Pancreas (tissue), 10 donors: Measurements from ENCODE around the gene FCHSD1. TPM values are rescaled to one million over a fixed set of nuclear protein-coding genes. Genes with fewer than 3 reads are reported as not detected.

Source experiments
- ATAC-seq, 4 donors: fragments of 200-7000 bp; cut with Tn5 transposase; one replicate each; pipeline versions ENCODE4 v1.8.0 to v1.9.1; 2020; ENCODE audit warnings: mild to moderate bottlenecking in 4 of 4, moderate library complexity in 4 of 4
- DNase-seq, 6 donors: peaks; one replicate each; pipeline ENCODE4 v3.0.0-alpha.2; 2020
- FAIRE-seq: peaks from 2 replicates; lab custom pipeline; 2012; peaks lifted over from hg19 to GRCh38; lab: Jason Lieb, UNC
- H3K27ac ChIP-seq, 4 donors: fragments of 200-600 bp; sonication (generic); 1 replicate in 3 of 4; 2 replicates in 1 of 4; pipeline versions ENCODE4 v1.5.0 to v1.8.0; 2020
- H3K27me3 ChIP-seq, 4 donors: fragments of 200-600 bp; one replicate each; pipeline ENCODE4 v1.8.0; 2021
- H3K36me3 ChIP-seq, 3 donors: fragments of 200-600 bp; sonication (generic) in 1 of 3; one replicate each; pipeline versions ENCODE4 v1.5.0 to v1.8.0; 2020 to 2021
- H3K4me1 ChIP-seq, 3 donors: fragments of 200-600 bp; one replicate each; pipeline ENCODE4 v1.8.0; 2021
- H3K4me3 ChIP-seq, 4 donors: fragments of 200-600 bp; sonication (generic) in 2 of 4; one replicate each; pipeline versions ENCODE4 v1.5.0 to v1.8.0; 2020 to 2021
- H3K9me3 ChIP-seq, 4 donors: fragments of 200-600 bp; one replicate each; pipeline ENCODE4 v1.8.0; 2021
- CTCF ChIP-seq, 4 donors: fragments of 200-600 bp; sonication (generic) in 3 of 4; IDR thresholded peaks; one replicate each; pipeline versions ENCODE4 v1.5.0 to v1.8.0; 2021; ENCODE audit warnings: antibody characterized with exemption in 4 of 4
- WGBS, 2 donors: extraction: QIAGEN DNeasy Blood & Tissue Kit; methylation state at CpG; one replicate each; pipeline ENCODE4 v1.1.7; 2013; 5-methylcytosine and 5-hydroxymethylcytosine counted together
- intact Hi-C, 3 donors: fragments of 100-400 bp; cut with DNase I; formaldehyde crosslinking; loops; one replicate each; pipeline versions ENCODE4 v1.11.1 to v1.14.2; 2022
- polyA plus RNA-seq, 2 donors: library from polyadenylated mRNA; stranded (reverse); fragments of 200-250 nt; gene quantifications; one replicate each; pipeline ENCODE4 v1.2.3, GENCODE V29; 2013
- total RNA-seq, 6 donors: library from RNA; stranded (reverse); fragmentation: NEBNext Ultra II Directional in 4 of 6; extraction: Animal tissue kit (Norgen Biotek cat#: 25700) in 4 of 6; gene quantifications; one replicate each; pipeline versions ENCODE4 v1.2.1 to v1.2.4, GENCODE V29; 2021 to 2023
- donor health status: healthy with polysubstance abuse.
- donor health status: DM: no; HTN: no; CAD: no; lungs with moderate emphysema.
- donor health status: DM: no; HTN: no; CAD: no.
- donor health status: control.
- donor health status: control.
- donor health status: Bipolar disorder and iron deficiency.
- donor health status: DM: yes; HTN: yes; CAD: no.
- donor health status: DM: no; HTN: no; CAD: no.
- donor health status: DM: no; HTN: no; CAD: no.
- donor health status: DM: yes; HTN: yes; CAD: no.

FCHSD1 gene
- total and polyA plus RNA-seq, 8 donors = 4.8 to 22.4 (median 9.1) TPM

- 17 to 23% methylated on average over 13 of the region's 13 CpGs for WGBS, 2 donors
- H3K27me3 ChIP-seq = no peaks in the 10 kb centered on the region
- peak; percentile 82 to 95 (median 94) for TF ChIP-seq CTCF (IDR thresholded peaks at IDR 0.05)
- no peak overlapping the region for H3K27ac ChIP-seq
- intact Hi-C loops = no loop called here
- H3K4me3 ChIP-seq = no peak overlapping the region
- DNase-seq (peak; percentile 79 to 91 (median 90)), ATAC-seq (peak; percentile 94 to 100 (median 97)), FAIRE-seq (no peak)
- no peaks in the 10 kb centered on the region for H3K36me3 ChIP-seq
- peaks cover 0 to 4% (median 0%) of the 10 kb centered on the region in 3 donors for H3K4me1 ChIP-seq
- H3K9me3 ChIP-seq = no peaks in the 10 kb centered on the region
Observed at GRCh38 chr5:141664733-141665461, 13.7 kb upstream of the FCHSD1 start.

GRCh38 chr5:141663506-141663905 is 12.3 kb upstream of the FCHSD1 start:
- Histone ChIP-seq H3K27me3 (no peaks in the 10 kb centered on the region), H3K36me3 (no peaks in the 10 kb centered on the region), H3K9me3 (no peaks in the 10 kb centered on the region), H3K4me3 (no peak overlapping the region), H3K4me1 (peaks cover 0 to 4% (median 0%) of the 10 kb centered on the region in 3 donors), H3K27ac (no peak overlapping the region)
- no peak for DNase-seq
- no peak for TF ChIP-seq CTCF (IDR thresholded peaks at IDR 0.05)
- intact Hi-C loops = no loop called here
- no peak for FAIRE-seq
- ATAC-seq = no peak
- WGBS, 2 donors = 77 to 84% methylated on average over 8 of the region's 8 CpGs

GRCh38 chr5:141662028-141662427 is 10.8 kb upstream of the FCHSD1 start:
- Histone ChIP-seq H3K36me3 (no peaks in the 10 kb centered on the region), H3K27me3 (no peaks in the 10 kb centered on the region), H3K4me3 (no peak overlapping the region), H3K4me1 (peaks cover 0 to 4% (median 0%) of the 10 kb centered on the region in 3 donors), H3K9me3 (no peaks in the 10 kb centered on the region), H3K27ac (no peak overlapping the region)
- FAIRE-seq (no peak), DNase-seq (no peak), ATAC-seq (no peak)
- TF ChIP-seq CTCF (IDR thresholded peaks at IDR 0.05) = no peak
- intact Hi-C loops = no loop called here
- WGBS, 2 donors = 59 to 71% methylated on average over 17 of the region's 17 CpGs

- Histone ChIP-seq H3K4me1 (no peaks in the 10 kb centered on the region), H3K27ac (no peak overlapping the region), H3K9me3 (no peaks in the 10 kb centered on the region), H3K27me3 (no peaks in the 10 kb centered on the region), H3K36me3 (no peaks in the 10 kb centered on the region), H3K4me3 (no peak overlapping the region)
- ATAC-seq (peak in 2 of 4 donors; percentile 17 to 28), FAIRE-seq (no peak), DNase-seq (no peak)
- 72 to 78% methylated on average over 8 of the region's 8 CpGs for WGBS, 2 donors
- no peak for TF ChIP-seq CTCF (IDR thresholded peaks at IDR 0.05)
- intact Hi-C loops = no loop called here
Observed at GRCh38 chr5:141657937-141658545, 6.8 kb upstream of the FCHSD1 start.

GRCh38 chr5:141657404-141657803 is 6.2 kb upstream of the FCHSD1 start:
- Histone ChIP-seq H3K27ac (no peak overlapping the region), H3K9me3 (no peaks in the 10 kb centered on the region), H3K27me3 (no peaks in the 10 kb centered on the region), H3K4me3 (no peak overlapping the region), H3K36me3 (no peaks in the 10 kb centered on the region), H3K4me1 (no peaks in the 10 kb centered on the region)
- no peak for TF ChIP-seq CTCF (IDR thresholded peaks at IDR 0.05)
- no peak for ATAC-seq
- intact Hi-C loops = no loop called here
- FAIRE-seq = no peak
- 89 to 91% methylated on average over 1 of the region's 1 CpG for WGBS, 2 donors
- no peak for DNase-seq
